ENCODE data around the gene SYN1.

SYN1 gene

DNA sequence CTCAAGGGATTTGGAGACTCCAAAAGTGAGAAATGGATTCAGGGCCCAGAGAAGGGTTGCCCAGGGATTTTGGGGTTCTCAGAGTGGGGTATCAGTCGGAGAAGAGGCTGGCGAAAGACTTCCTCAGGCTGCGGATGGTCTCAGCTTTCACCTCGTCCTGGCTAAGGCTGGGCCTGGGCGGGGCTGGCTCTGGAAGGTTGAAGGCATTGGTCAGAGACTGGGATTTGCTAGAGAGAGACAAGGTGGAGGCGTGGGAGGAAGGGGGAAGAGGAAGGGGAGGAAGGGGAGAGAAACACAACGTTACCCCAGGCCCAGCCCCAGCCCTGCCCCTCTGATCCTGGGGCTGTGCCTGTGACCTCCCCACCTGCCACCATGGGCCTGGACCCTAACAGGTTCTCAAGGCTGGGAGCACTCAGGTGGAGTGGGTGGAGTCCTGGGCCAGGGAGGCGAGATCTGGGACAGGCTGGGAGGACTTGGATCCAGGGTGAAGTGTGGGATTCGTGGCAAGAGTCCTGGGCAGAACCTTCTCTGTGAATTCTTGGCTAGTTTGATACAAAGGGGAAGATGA, 46.8 kb downstream of the SYN1 start:
- DNase-seq (ENCODE audit: low spot score), result no peak

DNA sequence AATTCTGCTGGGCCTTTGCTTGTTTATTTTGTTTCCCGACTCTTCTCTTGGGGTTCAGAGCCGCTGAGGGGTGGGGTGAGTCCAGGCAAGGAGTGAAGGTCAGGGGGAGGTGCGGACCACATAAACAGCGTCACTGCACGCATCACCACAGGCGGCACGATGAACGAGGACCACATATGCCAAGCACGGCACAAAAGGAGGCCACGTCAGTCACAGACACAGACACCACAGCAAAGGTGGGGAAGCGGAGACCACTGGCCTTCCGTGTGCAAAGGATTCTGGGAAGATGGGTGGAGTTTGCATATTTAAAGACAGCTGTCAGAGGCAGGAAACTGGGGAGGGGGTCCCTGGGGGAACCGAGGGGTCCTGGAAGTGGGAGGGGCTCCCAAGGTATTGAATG, 47.8 kb downstream of the SYN1 start:
- no peak for DNase-seq (ENCODE audit: low spot score)

DNA sequence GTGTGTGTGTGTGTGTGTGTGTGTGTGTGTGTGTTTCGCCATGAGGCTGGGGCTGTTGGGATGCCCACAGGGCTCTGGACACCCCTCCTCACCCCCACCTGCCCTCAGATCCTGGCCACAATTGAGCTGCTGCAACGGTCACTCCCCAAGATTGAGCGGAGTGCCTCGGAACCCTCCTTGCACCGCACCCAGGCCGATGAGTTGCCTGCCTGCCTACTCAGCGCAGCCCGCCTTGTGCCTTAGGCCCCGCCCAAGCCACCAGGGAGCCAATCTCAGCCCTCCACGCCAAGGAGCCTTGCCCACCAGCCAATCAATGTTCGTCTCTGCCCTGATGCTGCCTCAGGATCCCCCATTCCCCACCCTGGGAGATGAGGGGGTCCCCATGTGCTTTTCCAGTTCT, 48.4 kb downstream of the SYN1 start:
- peak; percentile 40 for DNase-seq (ENCODE audit: low spot score)

DNA sequence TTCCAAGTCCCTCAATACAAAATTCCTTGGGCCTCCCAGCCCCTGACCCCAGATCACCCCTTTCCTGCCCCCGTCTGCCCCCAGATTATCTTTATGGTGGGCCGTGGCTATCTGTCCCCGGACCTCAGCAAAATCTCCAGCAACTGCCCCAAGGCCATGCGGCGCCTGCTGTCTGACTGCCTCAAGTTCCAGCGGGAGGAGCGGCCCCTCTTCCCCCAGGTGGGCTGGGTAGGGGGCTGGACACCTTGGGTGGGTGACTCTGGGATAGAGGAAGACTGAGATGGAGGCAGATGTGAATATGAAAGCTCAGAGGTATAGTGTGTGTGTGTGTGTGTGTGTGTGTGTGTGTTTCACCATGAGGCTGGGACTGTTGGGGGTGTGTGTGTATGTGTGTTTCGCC, 48.9 kb downstream of the SYN1 start:
- no peak for DNase-seq (ENCODE audit: low spot score)

DNA sequence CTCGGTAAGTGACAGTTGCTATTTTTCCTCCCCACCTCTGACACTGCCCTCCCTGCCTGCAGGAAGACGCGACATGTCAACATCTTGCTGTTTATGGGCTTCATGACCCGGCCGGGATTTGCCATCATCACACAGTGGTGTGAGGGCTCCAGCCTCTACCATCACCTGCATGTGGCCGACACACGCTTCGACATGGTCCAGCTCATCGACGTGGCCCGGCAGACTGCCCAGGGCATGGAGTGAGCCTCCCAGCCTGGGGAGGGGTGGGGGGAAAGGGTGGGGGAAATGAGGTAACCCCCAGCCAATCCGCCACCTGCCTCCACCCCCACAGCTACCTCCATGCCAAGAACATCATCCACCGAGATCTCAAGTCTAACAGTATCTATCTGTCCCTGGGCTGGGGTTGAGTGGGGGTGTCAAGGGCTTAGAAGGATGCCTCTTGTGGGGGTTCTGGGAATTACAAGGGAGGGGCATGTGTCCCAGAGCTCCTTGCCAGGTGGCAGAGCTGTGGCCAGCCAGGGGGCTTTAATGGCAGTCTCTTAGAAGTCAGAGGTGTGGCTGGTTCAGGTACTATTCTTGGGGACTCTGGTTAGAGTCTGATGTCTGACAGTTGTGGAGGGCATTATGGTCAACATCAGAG, 50.9 kb downstream of the SYN1 start:
- DNase-seq (ENCODE audit: low spot score), result no peak

DNA sequence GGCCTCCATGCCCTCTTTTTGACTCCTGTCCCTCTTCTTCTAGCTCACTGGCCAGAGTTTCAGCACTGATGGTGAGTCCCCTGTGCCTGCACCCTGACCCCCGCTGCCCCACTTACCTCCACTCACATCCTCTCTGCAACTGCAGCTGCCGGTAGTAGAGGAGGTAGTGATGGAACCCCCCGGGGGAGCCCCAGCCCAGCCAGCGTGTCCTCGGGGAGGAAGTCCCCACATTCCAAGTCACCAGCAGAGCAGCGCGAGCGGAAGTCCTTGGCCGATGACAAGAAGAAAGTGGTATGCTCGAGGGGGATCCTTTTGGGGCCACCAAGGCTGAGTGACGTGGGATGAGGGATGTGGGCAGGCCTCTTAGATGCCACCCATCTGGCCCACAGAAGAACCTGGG, 52.8 kb downstream of the SYN1 start:
- DNase-seq (ENCODE audit: low spot score), result no peak

DNA sequence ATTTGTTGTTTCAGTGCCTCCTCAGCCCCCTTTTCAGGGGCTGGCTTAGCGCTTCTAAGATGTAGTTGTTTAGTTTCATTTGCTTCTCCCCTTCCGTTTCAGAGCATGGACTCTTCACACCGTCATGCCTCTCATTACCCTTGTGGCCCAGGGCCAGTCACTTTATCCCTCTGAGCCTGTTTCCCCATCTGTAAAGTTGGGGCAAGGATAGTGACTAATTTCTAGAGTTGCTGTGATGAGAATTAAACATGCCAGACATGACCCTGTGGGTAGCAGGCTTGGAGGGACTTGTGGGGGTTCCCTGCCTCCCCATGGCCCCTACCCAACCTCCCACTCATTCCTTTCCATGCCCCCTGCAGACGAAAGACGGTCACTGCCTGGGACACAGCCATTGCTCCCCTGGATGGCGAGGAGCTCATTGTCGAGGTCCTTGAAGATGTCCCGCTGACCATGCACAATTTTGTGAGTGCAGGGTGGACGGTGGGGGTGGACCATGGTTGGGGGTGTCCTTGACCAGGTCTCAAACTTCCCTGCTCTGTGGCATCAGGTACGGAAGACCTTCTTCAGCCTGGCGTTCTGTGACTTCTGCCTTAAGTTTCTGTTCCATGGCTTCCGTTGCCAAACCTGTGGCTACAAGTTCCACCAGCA, 55.1 kb downstream of the SYN1 start:
- DNase-seq (ENCODE audit: low spot score), result no peak

DNA sequence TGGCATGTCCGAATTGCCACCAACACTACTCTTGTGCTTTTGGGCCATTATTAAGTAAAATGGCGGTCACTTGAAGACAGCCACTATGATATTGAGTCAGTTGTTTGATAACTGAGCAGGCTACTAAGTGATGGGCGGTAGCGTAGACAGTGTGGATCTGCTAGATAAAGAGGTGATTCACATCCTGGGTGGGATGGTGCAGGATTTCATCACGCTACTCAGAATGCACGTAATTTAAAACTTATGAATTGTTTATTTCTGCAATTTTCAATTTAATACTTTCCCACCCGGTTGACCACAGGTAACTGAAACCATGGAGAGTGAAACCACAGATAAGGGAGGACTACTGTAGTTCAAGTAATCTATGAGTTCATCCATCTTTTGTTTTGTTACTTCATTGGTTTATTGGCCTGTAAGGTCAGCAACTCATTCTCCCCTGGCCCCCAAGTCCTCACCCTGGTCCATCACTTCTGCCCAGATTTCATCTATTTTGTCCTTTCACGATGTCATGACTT, 55.8 kb downstream of the SYN1 start:
- DNase-seq (ENCODE audit: low spot score), result no peak

DNA sequence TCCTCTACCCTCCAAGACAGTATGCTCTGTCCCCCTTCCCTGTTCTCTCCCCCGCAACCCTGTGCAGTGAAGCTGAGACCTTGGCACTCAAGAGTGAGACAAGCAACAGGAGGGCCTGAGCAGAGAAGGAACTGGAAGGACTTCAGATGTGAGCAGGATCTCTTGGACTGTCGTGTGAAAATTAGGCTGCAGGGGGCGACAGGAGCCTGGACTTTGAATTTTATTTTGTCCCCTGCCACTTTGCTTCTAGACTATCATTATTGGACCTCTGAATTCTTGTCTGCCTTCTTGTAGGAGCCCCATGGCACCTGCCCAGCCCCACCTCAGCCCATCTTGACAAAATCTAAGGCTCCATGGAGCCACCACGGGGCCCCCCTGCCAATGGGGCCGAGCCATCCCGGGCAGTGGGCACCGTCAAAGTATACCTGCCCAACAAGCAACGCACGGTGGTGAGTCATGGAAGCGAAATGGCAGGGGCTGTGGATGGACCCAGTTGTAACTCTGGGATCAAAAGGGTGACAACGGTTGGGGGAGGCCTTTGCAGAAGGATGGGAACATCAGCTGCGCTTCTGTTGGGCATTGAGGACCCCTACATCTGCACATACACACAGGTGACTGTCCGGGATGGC, 56.9 kb downstream of the SYN1 start:
- DNase-seq (ENCODE audit: low spot score), result no peak

DNA sequence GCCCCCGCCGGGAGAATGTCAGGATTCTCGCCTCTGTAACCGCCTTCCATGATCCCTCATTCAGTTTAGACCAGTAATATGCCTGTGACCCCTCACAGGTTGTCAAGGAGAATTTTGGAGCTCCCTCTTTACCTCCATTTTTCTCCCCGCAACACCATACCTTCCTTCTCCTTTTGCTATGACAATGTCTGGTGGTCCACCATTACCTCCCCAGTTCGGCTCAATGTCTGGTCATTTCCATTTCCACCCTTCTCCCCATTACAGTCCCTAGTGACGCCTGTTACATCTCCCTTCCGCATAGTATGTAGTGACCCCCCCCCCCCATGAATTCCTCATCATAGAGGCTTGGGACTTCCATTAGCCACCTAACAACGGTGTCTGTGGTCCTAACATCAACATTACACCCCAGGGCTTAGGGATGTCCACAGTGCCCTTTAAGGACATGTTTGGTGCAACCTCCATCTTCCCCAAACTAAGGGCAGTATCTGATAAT, 58.0 kb downstream of the SYN1 start:
- no peak for DNase-seq (ENCODE audit: low spot score)

DNA sequence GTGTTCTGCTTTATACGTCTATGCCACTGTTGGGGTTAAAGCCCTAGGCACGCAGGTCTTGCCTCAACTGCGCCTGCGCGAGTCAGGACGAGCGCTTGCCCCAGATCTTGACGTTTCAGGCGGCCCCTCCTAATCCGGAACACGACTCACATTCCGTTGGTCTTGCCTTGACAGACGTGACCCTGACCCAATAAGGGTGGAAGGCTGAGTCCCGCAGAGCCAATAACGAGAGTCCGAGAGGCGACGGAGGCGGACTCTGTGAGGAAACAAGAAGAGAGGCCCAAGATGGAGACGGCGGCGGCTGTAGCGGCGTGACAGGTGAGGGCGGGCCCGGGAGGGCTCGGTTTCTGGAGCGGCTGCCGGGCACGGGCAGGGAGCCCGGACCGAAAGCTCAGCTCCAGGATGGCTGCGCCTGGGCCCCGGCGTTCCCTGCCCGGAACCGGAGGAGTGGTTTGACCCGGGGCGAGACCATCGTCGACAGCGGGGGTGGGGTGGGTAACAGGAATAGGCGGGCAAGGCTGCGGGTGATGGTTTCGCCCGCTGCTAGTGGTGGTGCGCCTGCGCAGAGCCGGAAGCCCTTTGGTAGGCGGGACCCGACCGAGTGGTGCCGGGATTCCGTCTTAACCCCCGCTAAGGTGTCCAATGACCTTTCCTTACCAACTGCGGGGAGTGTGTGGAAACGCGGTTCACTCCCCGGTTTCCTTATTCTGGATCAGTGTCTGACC, 58.6 kb downstream of the SYN1 start, which contains the start of gene ARAF:
TSS of gene ARAF (plus strand) at position 272 of the 725 bp plus-strand sequence. CDS start 1,763 bp downstream, outside the sequence.
- DNase-seq (ENCODE audit: low spot score), result peak; percentile 98

DNA sequence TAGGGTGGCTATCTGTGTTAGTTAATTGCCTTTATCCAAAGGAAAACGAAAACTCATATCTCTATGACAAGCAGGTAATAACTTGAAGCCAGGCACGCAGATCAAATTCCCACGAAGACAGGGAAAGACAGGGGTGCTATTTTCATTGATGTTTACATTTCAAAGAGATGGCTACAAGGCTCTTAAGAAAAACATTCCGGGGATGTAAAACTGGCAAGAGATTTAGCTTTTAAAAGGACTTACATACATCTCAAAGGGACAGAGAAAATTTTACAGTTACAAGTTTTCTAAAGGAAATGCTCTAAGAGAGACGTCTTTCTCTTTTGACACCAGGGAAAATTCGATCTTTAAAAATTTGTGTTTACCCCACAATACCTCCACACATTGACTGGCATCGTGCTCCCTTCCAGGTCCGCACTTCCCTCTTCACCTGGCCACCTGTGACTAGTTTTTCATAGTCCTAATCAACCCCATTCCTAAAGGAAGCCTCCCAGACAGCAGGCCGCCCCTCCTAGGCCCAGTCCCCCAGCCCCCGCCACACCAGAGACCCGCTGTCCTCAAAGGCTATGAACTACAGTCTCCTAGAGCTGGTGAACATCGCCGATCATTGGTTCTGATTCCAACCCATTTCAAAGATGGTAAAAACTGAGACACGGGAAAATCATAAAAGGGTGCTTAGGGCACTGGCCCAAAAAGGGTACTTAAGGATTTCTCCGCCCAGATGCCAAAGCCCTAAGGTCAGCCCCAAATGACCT, 59.3 kb downstream of the SYN1 start:
- no peak for DNase-seq (ENCODE audit: low spot score)

DNA sequence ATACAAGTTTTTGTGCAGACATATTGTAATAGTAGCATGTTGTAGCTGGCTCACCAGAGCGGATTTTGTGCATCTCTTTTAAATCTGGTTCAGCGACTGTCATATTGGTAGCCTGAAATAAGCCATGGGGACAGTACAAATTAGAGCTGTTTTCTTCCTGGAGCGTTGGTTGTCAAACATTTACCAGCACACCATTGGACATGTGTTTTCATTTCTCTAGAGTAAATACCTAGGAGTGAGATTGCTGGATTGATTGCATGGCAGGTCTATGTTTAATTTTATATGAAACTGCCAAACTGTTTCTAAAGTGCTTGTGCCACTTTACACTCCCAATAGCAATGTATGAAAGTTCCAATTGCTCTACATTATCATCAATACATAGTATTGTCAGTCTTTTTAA, 61.2 kb downstream of the SYN1 start:
- DNase-seq (ENCODE audit: low spot score), result no peak

DNA sequence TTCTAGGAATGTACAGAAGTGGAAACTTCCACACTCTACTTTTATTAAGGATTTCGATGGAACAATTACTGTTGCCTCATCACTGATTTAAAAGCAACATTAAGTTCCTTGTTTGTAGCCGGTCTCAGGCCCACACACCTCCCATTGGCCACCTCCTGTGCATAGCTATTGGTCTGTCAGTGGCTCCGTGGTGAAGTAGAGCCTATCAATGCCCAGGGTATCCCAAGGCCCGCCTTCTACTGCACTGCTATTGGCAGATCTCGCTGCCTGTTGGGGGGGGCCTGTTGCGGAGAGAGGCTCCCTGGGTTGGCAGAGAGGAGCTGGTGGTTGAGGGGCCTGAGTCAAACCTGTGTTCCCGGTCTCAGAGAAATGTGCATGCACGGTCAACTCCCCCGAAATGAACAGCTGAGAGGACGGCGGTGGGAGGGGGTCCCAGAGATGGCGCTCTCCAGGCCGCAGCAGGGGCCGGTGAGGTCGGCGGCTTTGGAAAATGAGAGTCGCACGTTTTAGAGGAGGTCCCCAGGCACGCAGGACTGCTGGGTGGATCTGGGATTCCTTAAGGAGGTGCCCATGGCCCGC, 63.5 kb downstream of the SYN1 start:
- peak; percentile 96 for DNase-seq (ENCODE audit: low spot score)

DNA sequence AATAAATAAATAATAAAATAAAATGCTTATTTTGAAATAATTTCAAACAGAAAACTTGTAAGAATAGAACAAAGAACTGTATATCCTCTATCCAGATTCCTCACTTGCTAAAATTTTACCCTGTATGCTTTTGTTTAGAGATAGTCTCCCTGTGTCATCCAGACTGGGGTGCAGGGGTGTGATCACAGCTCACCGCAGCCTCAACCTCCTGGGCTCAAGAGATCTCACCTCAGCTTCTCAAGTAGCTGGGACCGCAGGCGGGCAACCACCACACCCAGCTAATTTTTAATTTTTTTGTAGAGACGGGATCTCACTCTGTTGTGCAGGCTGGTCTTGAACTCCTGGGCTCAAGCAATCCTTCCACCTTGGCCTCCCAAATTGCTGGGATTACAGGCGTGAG, 76.2 kb downstream of the SYN1 start:
- DNase-seq (ENCODE audit: low spot score), result no peak

DNA sequence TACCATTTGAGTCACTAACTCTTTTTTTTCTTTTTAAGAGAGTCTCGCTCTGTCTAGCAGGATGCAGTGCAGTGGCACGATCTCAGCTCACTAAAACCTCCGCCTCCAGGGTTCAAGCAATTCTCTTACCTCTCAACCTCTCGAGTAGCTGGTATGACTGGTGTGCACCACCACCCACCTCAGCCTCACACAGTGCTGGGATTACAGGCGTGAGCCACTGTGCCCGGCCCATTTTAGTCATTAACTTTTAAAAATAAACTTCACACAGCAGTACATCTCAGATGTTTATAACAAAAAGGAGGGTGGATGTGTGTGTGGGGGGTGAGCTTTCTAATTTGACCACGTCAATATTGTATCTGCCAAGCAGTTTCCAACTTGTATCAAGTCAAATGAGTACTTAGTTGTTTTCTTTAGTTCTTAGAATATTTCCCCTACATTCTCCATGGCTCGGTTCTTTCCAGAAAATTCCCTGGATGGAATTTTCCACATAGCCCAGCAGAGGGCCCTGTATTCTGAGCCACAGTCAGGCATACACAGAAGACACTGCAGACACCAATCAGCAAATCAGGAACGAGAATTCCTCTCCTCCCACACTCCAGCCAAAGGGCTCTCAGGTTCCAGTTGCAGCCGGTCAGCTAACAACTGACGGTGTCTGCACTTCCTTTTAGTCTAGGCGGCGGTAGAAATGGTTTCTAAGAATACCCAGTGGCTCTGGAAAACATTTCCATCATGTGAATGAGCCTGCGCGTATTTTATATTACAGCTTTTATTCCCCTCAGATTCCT, 78.7 kb downstream of the SYN1 start:
- peak; percentile 92 for DNase-seq (ENCODE audit: low spot score)

DNA sequence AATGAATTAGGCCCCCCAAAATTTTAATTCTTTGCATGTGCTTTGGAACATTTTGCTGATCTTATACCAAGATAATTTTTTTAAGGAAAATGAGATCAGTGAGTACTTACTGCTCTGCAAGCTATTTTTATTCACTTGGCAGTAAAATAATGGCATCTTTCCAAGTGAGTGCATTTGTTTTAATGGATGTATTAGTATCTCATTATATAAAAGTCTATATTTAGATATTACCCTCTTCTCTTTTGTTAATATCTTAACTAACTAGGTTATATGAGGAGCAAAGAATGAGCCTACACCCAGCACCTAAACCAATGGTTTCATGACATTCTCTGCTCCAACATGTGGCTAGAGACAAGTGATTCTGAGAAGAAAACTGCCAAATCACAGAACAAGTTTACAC, 79.8 kb downstream of the SYN1 start:
- DNase-seq (ENCODE audit: low spot score), result no peak

DNA sequence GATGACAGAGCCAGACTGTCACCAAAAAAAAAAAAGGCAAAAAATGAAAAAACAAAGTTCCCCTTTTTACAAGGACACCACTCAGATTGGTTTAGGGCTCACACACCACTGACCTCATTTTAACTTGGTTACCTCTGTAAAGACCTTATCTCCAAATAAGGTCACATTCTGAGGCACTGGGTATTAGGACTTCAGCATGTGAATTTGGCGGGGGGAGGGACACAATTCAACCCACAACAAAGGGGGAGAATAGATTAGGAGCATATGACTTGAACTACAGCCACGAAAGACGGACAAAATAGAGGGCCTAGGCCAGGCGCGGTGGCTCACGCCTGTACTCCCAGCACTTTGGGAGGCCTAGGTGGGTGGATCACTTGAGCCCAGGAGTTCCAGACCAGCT, 89.6 kb downstream of the SYN1 start:
- DNase-seq (ENCODE audit: low spot score), result no peak

DNA sequence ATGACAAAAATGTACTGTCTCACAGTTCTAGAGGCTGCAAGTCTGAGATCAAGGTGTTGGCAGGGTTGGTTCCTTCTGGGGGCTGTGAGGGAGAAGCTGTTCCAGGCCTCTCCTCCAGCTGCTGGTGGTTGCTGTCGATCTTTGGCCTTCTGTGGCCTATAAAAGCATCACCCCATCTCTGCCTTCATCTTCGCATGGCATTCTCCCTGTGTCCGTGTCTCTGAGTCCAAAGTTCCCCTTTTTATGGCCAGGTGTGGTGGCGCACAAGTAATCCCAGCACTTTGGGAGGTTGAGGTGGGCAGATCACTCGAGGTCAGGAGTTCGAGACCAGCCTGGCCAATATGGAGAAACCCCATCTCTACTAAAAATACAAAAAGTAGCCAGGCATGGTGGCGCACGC, 90.1 kb downstream of the SYN1 start:
- DNase-seq (ENCODE audit: low spot score), result no peak

DNA sequence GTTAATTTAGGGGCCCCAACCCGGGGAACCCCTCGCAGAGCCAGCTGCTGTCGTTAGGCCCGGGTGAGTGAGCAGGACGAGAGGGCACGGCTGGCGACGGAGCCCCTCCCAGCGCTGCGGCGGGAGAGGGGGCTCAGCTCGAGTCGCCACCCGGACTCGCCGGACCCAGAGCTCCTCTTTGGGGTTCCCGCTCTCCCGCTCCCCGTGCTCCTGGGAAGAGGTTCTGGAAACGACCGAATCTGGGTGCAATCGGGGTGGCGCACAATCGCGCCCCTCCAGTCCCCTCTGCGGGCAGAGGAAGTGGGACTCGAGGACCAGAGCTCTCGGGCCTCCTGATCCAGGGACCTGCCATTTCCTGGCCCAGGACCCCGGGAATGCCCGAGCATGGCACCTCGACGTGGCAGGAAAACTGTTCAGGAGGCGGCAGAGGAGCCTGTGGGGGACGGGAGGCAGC, 95.9 kb downstream of the SYN1 start:
- DNase-seq (ENCODE audit: low spot score), result no peak

Measured in Ammon's horn (tissue), 1 donor.